GM12892 (cell line): ENCODE data around the gene NAPG.
"Not testable (repeated sequence)": the region's sequence is repeated elsewhere in the genome, so short reads cannot be mapped to it uniquely, and the experiment has no call there.

Source experiments
- POLR2A ChIP-seq: IDR thresholded peaks from 2 replicates; pipeline ENCODE4 v1.6.1; 2011; ENCODE audit warnings: low read depth, low read length, control low read depth
- POLR2AphosphoS5 ChIP-seq: IDR thresholded peaks from 2 replicates; pipeline ENCODE4 v1.6.1; 2011; ENCODE audit warnings: low read depth, low read length, control low read depth
- TAF1 ChIP-seq: IDR thresholded peaks from 2 replicates; pipeline ENCODE4 v1.6.1; 2011; ENCODE audit warnings: low read depth, mild to moderate bottlenecking, control low read depth, low read length, borderline replicate concordance

DNA sequence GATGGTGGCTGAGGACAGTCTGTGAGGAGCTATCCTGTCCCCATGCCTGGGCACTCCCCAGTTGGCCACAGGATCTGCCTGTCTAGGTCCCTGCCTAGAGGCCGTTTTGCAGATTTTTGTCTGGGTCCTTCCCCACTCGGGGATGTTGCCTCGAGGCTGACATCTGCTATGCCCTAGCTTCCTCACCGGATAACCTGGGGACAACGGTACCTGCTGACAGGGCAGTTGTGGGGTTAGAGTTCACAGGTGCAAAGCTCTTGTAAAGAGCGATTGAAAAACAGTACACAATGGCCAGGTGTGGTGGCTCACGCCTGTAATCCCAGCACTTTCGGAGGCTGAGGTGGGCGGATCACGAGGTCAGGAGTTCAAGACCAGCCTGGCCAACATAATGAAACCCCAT, 30.4 kb downstream of the NAPG start:
- TF ChIP-seq POLR2A, TAF1, POLR2AphosphoS5: not testable (repeated sequence)
